ENCODE measurements around the gene PLCH2.
"Not testable (repeated sequence)": the region's sequence is repeated elsewhere in the genome, so short reads cannot be mapped to it uniquely, and the experiment has no call there.

PLCH2 gene

DNA sequence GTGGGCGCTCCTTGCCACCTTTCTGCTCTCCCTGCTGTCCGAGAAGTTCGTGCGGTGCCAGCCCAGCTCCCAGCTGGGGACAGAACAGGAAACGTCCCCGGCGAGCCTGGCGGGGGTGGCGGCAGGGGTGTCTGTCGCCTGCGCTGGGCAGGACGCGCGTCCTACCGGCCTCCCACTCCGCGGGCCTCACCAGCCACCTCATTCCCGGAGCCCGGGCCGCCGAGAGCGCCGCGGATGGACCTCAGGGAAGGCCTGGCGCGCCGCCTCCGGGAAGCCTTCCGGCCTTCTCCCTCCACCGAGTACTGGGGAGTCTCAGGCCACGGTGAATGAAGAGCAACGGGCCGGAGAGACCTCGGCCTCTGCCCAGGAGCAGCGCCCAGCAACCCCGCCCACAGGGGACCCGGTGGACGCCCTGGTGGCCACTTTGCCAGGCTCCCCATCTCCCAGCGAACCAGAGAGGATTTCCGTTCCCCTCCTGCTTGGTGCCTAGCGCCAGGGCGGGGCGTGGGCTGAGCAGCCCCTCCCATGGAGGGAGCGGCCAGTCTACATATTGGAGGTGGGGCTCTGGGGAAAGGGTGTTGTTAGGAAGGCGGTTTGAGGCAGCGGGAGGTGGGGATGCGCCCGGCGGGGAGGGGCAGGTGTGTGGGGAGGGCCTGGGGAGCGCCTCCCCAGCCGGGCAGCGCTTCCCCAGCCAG, 70.6 kb downstream of the PLCH2 start:
- peak; percentile 87 for DNase-seq (ENCODE audit: low spot score)

DNA sequence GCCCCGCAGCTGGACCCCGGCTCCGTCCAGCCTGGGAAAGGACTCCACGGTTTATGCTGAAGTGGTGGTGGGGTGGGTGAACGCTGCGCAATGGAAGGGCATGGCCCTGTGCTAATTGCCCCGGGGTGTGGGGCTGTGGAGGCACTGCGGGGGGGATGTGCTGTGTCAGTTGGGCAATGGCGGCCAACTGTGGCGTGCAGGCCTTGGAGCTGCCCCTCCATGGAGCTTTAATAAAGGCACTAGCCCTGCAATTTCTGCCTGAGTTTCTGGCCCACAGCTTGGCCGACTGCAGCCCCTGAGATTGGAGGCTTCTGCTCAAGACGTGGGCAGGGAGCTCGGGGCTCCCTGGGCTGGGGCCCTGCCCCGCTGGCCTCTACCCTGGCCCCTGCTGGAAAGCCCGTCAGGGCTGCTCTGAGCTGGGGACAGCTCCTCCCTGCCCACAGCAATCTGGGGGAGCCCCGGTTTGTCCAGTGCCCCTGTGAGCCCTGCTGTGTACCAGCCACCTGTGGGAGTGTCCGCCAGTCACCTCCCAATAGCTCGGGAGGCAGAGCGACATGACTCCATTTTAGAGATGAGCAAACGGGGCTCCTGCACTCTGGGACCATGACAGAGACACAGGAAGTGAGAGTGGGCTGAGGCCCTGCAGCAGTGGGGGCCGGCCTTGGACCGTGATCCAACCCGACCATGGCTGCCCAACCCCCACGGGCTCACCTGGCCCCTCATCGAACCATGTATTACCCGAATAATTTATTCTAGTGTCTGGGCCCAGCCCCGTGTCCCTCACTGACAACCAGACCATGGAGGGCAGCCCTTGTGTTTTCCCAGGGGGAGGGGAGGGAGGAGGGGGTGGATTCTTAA, 71.3 kb downstream of the PLCH2 start:
- DNase-seq (ENCODE audit: low spot score): no peak

DNA sequence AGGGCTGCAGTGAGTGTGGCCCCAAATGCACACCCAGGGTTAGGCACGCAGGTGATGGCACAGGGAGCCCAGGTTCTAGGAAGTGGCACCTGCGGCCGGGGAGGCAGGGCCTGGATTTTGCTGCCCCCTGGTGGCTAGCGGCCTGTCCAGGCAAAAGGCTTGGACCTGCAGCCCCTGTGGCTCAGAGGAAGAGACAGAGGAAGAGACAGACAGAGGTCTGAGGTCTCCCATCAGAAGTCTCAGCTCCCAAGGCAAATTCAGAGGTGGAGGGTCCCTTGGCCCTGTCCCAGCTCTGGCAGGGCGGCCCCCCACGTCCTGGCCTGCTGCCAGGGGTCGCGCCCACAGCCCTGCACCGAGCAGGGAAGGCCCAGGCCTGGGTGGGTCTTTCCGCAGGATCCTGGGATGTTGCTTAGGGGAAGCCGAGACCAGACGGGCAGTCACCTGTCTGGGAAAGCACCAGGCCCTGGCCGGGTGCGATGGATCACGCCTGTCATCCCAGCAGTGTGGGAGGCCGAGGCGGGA, 72.0 kb downstream of the PLCH2 start:
- DNase-seq (ENCODE audit: low spot score): peak; percentile 94

DNA sequence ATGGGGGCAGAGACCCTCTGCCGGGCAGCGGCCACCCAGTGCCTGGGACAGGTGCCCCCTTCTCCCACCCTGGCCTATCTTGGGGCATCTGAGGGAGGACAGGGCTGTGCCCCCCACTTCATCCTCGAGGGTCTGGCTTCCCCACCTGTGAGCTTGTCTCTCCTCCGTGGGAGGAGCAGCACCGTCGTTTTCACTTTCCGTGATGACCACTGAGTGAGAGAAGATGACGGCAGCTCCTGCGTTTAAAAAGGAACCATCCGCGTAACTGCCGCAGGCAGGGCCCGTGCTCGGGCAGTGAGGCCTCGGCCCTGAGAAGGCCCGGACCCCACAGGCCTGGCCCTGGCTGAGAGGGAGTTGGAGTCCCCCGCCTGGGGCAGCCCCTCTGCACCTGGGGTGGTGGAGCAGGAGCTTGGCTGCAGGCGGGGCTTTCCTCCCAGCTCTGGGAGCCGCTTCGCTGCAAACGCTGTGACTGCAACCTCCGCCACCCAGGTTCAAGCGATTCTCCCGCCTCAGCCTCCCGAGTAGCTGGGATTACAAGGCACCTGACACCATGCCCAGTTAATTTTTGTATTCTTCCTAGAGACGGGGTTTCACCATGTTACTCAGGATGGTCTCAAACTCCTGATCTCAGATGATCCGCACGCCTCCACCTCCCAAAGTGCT, 73.4 kb downstream of the PLCH2 start:
- not testable (repeated sequence) for DNase-seq (ENCODE audit: low spot score)

DNA sequence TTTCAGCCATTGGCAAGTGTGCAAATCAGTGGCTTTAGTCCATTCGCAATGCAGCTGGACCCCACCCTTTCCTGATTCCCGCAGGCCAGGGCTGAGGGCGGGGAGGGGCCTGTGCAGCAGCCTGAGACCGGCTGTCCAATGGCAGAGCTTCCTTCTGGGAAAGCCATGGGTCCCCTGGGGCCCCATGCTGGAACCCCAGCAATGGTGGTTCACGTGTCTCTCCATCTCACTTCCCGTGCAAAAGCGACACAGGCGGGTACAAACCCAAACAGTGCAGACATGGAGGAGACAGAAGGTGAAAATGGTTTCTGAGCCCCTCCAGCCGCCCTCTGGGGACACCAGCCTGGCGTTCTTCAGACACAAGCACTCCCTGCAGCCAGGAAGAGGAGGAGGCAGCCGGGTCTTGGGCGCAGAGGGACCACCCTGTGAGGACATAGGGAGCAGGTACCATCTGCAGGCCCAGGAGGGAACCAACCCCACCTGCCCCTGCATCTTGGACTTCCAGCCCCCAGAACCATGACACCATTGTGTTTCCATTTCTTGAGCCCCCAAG, 74.3 kb downstream of the PLCH2 start:
- DNase-seq (ENCODE audit: low spot score): not testable (repeated sequence)

DNA sequence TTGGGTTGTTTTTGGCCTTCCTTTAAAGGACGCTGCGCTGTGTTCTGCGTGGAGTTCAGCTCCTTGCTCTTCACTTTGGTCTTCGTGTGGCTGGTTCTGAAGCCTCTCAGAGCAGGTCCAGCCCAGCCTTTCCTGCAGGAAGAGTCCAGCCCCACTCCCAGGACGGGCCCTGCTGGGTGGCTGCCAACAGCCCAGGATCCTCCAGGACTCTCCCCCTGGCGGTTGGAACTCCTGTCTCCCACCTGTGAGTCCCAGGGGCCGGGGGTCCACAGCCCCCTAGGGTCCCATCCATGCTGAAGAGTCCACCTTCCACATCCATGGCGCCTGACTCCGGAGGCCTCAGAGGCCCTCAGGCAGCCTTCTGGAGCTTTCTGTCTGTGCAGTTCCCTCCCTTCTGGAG, 75.5 kb downstream of the PLCH2 start:
- DNase-seq (ENCODE audit: low spot score): not testable (repeated sequence)

DNA sequence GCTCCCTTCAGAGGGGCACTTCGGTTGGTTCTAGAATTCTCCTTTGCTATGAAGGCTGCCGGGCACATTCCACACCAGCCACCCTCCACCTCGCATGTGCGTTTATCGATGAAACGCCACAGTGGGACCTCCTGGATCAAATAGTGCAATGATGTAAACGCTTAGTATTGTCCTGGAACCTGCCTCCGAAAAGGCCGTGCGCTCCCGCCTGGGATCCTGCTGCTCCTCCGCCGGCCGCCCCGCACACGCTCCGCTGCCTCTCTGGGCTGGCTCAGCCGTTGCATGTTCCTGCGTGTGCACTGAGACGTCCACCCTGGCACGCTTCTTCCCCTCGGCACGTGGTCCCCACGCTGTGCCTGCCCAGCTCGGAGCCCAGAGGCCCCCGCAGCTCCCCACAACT, 76.1 kb downstream of the PLCH2 start:
- DNase-seq (ENCODE audit: low spot score): no peak

DNA sequence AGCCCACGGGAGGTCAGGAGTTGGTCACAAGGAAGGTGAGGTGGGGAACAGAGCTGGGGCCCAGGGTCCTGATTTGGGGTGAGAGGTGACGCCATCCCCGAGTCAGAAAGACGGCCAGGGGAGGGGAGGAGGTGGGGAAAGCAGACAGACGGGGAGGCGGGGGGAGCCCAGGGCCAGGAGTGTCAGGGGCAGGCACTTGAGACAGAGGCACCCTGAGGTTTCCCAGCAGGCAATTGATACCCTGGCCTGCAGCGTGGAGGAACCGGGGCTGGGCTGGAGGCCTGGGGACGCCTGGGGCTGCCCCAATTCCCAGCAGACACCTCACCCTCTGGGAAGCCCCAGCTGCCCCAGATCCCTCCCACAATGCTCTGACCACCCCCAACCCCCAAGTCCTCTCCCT, 77.0 kb downstream of the PLCH2 start:
- not testable (repeated sequence) for DNase-seq (ENCODE audit: low spot score)

DNA sequence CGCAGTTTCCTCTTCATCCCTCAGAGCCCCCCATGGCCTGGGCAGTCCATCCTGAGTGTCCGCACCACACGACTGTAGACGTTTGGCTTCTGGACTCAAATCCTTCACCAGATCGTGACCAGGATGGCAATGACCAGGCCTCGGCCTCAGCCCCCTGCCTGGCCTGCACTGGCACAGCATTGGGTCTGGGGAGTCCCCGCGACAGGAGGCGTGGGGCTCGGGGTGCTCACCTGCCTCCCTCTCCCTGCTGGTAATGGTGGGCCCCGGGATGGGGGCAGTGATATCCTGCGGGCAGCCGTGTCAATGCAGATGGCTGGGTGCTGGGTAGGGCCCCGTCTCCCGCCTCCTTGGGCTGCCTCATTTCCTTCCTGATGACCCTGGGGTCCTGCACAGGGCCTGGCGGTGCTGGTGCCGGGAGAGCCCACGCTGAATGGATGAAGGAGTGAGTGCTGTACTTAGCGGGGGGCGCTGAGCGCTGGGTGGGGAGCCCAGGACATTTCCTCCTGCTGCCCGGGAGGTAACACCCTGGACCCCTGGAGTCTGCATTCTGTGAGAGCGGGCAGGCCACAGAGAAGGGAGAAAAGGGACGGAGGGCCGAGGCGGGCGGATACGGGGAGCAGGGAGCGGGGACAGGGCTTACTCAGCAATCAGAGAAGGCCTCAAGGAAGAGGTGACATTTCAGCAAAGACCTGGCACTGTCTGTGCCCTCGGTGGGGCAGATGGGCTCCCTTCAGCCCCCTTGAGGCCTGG, 78.0 kb downstream of the PLCH2 start:
- DNase-seq (ENCODE audit: low spot score): no peak

DNA sequence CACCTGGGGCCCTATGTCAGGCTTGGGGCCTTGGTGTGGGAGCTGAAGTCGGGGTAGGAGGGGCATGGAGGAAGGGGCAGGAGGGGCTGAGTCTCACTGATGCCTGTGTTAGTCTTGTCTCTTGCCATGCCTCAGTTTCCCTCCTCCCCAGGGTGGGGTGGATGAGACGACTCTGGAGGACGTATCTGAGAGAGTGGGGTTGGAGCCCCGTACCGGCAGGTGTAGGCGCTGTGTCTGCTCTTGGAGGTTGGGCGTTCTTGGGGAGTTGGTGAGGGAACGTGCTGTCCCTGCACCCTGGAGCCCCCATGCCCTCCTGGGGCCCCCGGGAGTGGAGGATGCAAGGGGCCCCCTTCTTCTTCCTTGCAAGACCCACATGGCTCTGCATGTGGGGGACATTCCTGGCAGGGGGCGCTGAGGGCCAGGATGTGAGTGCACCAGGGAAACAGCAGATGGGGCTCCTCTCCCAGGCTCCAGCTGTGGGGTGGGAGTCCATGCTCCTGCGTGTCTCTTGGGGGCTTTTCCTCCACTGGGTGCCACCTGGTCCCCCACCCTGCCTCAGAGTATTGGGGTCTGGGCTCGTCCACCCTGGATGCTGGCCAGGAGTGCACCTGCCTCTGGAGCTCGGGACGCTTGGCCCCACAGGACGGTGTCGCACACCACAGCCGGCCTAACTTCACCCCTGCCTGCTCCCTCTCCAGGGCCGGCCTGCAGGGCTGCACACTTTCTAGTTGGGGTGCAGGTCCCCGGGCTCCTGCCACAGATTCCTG, 78.7 kb downstream of the PLCH2 start:
- no peak for DNase-seq (ENCODE audit: low spot score)

All from HuH-7.5 (cell line).